ENCODE results near the gene BRF1.
A peak's percentile ranks its signal among the peaks of the same experiment; 100 is the strongest.

The BRF1 gene

DNA sequence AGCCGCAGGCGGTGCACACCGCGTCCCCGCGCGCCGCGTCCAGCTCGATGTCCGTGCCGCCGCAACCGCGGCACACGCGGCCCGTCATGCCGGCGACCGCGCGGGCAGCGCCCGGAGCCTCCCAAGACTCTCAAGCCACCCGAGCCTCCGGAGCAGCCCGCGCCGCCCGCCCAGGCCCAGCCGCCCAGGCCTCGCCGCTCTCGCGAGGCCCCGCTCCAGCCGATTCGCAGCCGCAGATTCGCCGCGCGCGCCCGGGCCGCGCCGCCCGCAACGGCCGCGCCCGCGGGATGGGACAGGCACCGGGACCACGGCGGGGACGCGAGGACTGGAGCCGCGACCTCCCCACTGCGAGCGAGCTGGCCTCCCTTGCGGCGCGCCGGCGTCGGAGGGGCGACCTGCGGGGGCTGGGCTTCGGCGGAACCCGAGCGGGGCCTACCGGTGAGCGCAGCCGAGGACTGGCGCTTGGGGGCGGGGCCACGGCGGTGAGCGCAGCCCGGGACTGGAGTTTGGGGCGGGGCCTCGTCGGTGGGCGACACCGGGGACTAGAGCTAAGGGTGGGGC lies at the start of gene BRF1:
TSS of gene BRF1 (minus strand) at position 460 of the 561 bp plus-strand sequence. CDS start at position 88, 372 bp downstream.
- TF ChIP-seq, protein P1, sequence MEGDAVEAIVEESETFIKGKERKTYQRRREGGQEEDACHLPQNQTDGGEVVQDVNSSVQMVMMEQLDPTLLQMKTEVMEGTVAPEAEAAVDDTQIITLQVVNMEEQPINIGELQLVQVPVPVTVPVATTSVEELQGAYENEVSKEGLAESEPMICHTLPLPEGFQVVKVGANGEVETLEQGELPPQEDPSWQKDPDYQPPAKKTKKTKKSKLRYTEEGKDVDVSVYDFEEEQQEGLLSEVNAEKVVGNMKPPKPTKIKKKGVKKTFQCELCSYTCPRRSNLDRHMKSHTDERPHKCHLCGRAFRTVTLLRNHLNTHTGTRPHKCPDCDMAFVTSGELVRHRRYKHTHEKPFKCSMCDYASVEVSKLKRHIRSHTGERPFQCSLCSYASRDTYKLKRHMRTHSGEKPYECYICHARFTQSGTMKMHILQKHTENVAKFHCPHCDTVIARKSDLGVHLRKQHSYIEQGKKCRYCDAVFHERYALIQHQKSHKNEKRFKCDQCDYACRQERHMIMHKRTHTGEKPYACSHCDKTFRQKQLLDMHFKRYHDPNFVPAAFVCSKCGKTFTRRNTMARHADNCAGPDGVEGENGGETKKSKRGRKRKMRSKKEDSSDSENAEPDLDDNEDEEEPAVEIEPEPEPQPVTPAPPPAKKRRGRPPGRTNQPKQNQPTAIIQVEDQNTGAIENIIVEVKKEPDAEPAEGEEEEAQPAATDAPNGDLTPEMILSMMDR (conservative IDR thresholded peaks at IDR 0.05) = no peak
- TF ChIP-seq ZFX (IDR thresholded peaks at IDR 0.05) = peak; percentile 99
- peak within 1 kb of the TSS; percentile 84 for H3K27ac ChIP-seq

GRCh38 chr14:105349992-105350391 lies 49.2 kb upstream of the BRF1 start:
- no peak overlapping the region for H3K27ac ChIP-seq
- TF ChIP-seq, protein P1 (conservative IDR thresholded peaks at IDR 0.05) = no peak
- no peak for TF ChIP-seq ZFX (IDR thresholded peaks at IDR 0.05)

DNA sequence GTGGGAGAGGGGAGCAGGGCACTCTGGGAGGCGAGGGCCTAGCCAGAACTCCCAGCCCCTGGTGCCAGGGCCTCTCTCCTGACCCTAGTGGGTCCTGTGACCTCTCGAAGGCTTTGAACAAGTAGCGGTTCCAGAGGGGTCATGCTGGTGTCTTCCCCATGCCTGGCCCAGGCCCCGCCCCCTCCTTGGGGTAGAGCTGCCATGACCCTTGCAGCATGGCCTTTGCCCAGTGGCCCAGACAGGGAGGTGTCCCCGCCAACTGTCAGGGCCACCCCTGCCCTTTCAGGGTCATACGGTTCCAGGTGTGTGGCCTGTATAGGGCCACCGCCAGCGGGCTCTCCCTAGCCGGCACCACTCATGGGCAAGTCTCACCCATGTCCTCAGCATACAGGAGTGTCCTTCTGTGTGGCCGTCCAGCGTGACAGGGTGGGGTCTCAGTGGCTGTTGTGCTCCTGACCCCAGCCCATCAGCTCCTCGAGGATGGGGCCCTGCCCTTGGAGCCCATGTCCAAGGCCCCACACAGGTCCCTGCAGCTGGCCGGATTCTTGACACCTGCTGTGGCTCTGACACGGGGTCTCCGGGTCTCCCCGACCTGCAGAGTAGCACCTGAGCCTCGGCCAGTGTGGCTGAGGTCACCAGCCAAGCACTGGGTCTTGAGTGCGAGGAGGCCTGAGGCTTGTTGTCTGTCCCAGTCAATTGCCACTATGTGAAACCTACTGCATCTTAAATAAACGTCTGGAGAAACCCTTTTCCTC lies 48.3 kb upstream of the BRF1 start:
- H3K27ac ChIP-seq = no peak overlapping the region
- TF ChIP-seq, protein P1 (conservative IDR thresholded peaks at IDR 0.05) = no peak
- TF ChIP-seq ZFX (IDR thresholded peaks at IDR 0.05) = no peak

- TF ChIP-seq, protein P1 (conservative IDR thresholded peaks at IDR 0.05) = no peak
- TF ChIP-seq ZFX (IDR thresholded peaks at IDR 0.05) = no peak
- H3K27ac ChIP-seq = no peak overlapping the region
These were observed 47.6 kb upstream of the BRF1 start for GRCh38 chr14:105348169-105348944.

GRCh38 chr14:105347587-105347968 lies 46.8 kb upstream of the BRF1 start:
- no peak overlapping the region for H3K27ac ChIP-seq
- TF ChIP-seq, protein P1 (conservative IDR thresholded peaks at IDR 0.05) = no peak
- no peak for TF ChIP-seq ZFX (IDR thresholded peaks at IDR 0.05)

DNA sequence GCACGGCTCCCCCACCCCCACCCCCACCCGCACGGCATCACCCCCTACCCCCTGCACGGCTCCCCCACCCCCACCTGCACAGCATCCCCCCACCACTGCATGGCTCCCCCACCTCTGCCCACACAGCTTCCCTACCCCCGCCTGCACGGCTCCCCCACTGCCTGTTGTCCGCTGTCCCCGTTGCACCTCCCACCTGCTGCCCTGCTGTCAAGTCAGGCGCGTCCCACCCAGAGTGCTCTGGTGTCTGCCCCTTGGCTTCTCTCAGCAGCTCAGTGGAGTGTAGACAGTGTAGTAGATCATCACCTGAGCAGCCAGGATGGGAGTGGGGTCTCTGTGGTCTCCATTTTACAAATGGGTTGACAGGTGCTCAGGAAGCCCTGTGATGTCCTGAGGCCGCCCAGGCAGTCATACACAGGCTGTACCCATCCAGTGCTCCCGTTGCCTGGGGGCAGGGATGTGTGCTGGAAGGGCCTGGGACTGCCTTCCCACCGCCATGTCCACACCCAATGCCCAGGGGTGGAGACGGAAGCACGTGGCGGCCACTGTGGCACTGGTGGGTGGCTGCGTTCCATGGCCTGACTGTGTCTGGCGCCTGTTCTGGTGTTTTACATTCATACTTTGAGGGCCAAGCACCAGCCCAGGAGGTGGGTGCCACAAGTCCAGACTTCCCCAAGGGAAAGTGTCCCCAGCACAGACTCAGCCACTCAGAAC lies 46.2 kb upstream of the BRF1 start:
- TF ChIP-seq, protein P1 (conservative IDR thresholded peaks at IDR 0.05) = no peak
- TF ChIP-seq ZFX (IDR thresholded peaks at IDR 0.05) = no peak
- H3K27ac ChIP-seq = no peak overlapping the region
